Breast epithelium (tissue), 3 donors: ENCODE measurements around the gene ANKRD10.

ENCODE experiments used
- POLR2A ChIP-seq: fragments of 450-650 bp; IDR thresholded peaks from one replicate; pipeline ENCODE4 v1.6.1; 2016; ENCODE audit warnings: antibody characterized with exemption, mild to moderate bottlenecking, moderate library complexity
- POLR2AphosphoS5 ChIP-seq, 3 donors: sonication (generic); formaldehyde crosslinking; IDR thresholded peaks; one replicate each; pipeline ENCODE4 v1.6.1; 2017; ENCODE audit warnings: antibody characterized with exemption in 3 of 3
- TF ChIP-seq, protein P1 (sequence below), 3 donors: fragments of 450-650 bp; IDR thresholded peaks; one replicate each; pipeline ENCODE4 v1.5.1; 2016 to 2017; ENCODE audit warnings: antibody characterized with exemption in 3 of 3, mild to moderate bottlenecking in 3 of 3, moderate library complexity in 3 of 3

GRCh38 chr13:110860983-110861382 lies 53.9 kb downstream of the ANKRD10 start:
- TF ChIP-seq POLR2A (no peak), POLR2AphosphoS5 (IDR thresholded peaks at IDR 0.05) (no peak)
- TF ChIP-seq, protein P1, sequence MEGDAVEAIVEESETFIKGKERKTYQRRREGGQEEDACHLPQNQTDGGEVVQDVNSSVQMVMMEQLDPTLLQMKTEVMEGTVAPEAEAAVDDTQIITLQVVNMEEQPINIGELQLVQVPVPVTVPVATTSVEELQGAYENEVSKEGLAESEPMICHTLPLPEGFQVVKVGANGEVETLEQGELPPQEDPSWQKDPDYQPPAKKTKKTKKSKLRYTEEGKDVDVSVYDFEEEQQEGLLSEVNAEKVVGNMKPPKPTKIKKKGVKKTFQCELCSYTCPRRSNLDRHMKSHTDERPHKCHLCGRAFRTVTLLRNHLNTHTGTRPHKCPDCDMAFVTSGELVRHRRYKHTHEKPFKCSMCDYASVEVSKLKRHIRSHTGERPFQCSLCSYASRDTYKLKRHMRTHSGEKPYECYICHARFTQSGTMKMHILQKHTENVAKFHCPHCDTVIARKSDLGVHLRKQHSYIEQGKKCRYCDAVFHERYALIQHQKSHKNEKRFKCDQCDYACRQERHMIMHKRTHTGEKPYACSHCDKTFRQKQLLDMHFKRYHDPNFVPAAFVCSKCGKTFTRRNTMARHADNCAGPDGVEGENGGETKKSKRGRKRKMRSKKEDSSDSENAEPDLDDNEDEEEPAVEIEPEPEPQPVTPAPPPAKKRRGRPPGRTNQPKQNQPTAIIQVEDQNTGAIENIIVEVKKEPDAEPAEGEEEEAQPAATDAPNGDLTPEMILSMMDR (IDR thresholded peaks at IDR 0.05) = no peak
